SK-N-SH (cell line): ENCODE data around the gene MAOB.

Experiments
- CTCF ChIP-seq: fragments of 200-600 bp; sonication (generic); IDR thresholded peaks from 2 replicates; pipeline ENCODE4 v1.6.1; 2017; ENCODE audit warnings: antibody characterized with exemption, mild to moderate bottlenecking, moderate library complexity
- EP300 ChIP-seq, 2 experiments: IDR thresholded peaks; 2 replicates each; pipeline versions ENCODE4 v1.4.0 to v1.6.1; 2012; ENCODE audit warnings: borderline replicate concordance in 1 of 2, low read depth in 1 of 2, low read length in 1 of 2
- GATA2 ChIP-seq: sonication (generic); formaldehyde crosslinking; IDR thresholded peaks from 2 replicates; pipeline ENCODE4 v1.5.0; 2020; ENCODE audit warnings: mild to moderate bottlenecking, missing genetic modification reagents
- JUND ChIP-seq: IDR thresholded peaks from 2 replicates; pipeline ENCODE4 v1.4.0; 2012
- MEF2A ChIP-seq: IDR thresholded peaks from 2 replicates; pipeline ENCODE4 v1.4.0; 2012; ENCODE audit warnings: low read depth, borderline replicate concordance
- POLR2AphosphoS5 ChIP-seq: IDR thresholded peaks from 2 replicates; pipeline ENCODE4 v1.6.1; 2012; ENCODE audit warnings: low read depth, low read length
- RCOR1 ChIP-seq: fragments of 150-350 bp; IDR thresholded peaks from 2 replicates; pipeline ENCODE4 v1.6.1; 2017; ENCODE audit warnings: antibody characterized with exemption, low read length
- RFX5 ChIP-seq: IDR thresholded peaks from 2 replicates; pipeline ENCODE4 v1.6.1; 2012; ENCODE audit warnings: mild to moderate bottlenecking, improper control_type of control experiment, low read length
- TAF1 ChIP-seq: IDR thresholded peaks from 2 replicates; pipeline ENCODE4 v1.6.1; 2012; ENCODE audit warnings: low read depth, mild to moderate bottlenecking, low read length, moderate library complexity, borderline replicate concordance
- USF2 ChIP-seq: fragments of 150-350 bp; IDR thresholded peaks from 2 replicates; pipeline ENCODE4 v1.6.1; 2017; ENCODE audit warnings: antibody characterized with exemption, low read length, low read depth, borderline replicate concordance
- YY1 ChIP-seq: IDR thresholded peaks from 2 replicates; pipeline ENCODE4 v1.4.0; 2012; ENCODE audit warnings: low read depth, mild to moderate bottlenecking
- ZBTB33 ChIP-seq: IDR thresholded peaks from 2 replicates; pipeline ENCODE4 v1.4.0; 2012; ENCODE audit warnings: low read depth, borderline replicate concordance
- TF ChIP-seq, protein P1 (sequence below): IDR thresholded peaks from 2 replicates; pipeline ENCODE4 v1.6.1; 2012; ENCODE audit warnings: mild to moderate bottlenecking, low read depth, low read length, moderate library complexity

DNA sequence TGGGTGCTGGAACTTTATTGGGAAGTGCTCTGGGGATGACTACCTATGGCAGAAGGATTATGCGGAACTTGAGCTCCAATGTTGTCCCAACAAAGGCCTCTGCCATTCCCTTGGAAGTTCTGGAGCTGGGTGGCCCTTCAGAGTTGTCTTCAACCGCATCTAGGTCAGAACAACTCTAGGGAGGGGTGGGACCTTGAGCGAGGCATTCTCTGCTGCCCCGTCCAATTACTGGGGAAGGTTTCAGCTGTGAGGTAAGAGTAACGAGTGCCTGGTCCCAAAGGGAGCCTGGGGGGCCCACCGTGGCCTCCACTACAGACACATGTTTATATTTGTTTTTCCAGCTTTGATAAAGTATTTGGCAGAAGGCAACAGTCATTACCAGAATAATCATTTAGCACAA lies 146.7 kb downstream of the MAOB start:
- TF ChIP-seq CTCF = no peak
- TF ChIP-seq EP300 (IDR thresholded peaks at IDR 0.05; ENCODE audit: borderline replicate concordance in 1 of 2, low read depth in 1 of 2, low read length in 1 of 2) = no peak
- TF ChIP-seq MEF2A = no peak
- TF ChIP-seq TAF1 = no peak
- TF ChIP-seq GATA2 (CRISPR knock-in tag) = no peak
- no peak for TF ChIP-seq ZBTB33
- TF ChIP-seq, protein P1, sequence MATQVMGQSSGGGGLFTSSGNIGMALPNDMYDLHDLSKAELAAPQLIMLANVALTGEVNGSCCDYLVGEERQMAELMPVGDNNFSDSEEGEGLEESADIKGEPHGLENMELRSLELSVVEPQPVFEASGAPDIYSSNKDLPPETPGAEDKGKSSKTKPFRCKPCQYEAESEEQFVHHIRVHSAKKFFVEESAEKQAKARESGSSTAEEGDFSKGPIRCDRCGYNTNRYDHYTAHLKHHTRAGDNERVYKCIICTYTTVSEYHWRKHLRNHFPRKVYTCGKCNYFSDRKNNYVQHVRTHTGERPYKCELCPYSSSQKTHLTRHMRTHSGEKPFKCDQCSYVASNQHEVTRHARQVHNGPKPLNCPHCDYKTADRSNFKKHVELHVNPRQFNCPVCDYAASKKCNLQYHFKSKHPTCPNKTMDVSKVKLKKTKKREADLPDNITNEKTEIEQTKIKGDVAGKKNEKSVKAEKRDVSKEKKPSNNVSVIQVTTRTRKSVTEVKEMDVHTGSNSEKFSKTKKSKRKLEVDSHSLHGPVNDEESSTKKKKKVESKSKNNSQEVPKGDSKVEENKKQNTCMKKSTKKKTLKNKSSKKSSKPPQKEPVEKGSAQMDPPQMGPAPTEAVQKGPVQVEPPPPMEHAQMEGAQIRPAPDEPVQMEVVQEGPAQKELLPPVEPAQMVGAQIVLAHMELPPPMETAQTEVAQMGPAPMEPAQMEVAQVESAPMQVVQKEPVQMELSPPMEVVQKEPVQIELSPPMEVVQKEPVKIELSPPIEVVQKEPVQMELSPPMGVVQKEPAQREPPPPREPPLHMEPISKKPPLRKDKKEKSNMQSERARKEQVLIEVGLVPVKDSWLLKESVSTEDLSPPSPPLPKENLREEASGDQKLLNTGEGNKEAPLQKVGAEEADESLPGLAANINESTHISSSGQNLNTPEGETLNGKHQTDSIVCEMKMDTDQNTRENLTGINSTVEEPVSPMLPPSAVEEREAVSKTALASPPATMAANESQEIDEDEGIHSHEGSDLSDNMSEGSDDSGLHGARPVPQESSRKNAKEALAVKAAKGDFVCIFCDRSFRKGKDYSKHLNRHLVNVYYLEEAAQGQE = no peak
- TF ChIP-seq USF2 = no peak
- no peak for TF ChIP-seq RCOR1
- no peak for TF ChIP-seq YY1
- TF ChIP-seq POLR2AphosphoS5 = no peak
- TF ChIP-seq RFX5 = no peak
- no peak for TF ChIP-seq JUND
